Prostate gland (tissue), 2 donors: ENCODE measurements around the gene ZNF496. TPM values are rescaled to one million over a fixed set of nuclear protein-coding genes. Genes with fewer than 3 reads are reported as not detected.

Experiments
- DNase-seq: peaks from one replicate; pipeline ENCODE4 v3.0.0-alpha.2; 2019; ENCODE audit warnings: low spot score
- H3K27ac ChIP-seq, 2 donors: fragments of 200-600 bp; sonication (generic); 2 replicates each; pipeline ENCODE4 v1.5.1; 2017 to 2019
- H3K27me3 ChIP-seq: fragments of 200-600 bp; sonication (generic); replicated peaks from 2 replicates; pipeline ENCODE4 v1.5.1; 2019; ENCODE audit not compliant: insufficient read depth
- H3K36me3 ChIP-seq, 2 donors: fragments of 200-600 bp; sonication (generic); 1 replicate in 1 of 2; 2 replicates in 1 of 2; pipeline versions ENCODE4 v1.5.1 to v1.8.1; 2017 to 2019
- H3K4me1 ChIP-seq: fragments of 200-600 bp; sonication (generic); replicated peaks from 2 replicates; pipeline ENCODE4 v1.5.1; 2019
- H3K4me3 ChIP-seq, 2 donors: fragments of 200-600 bp; sonication (generic); 2 replicates each; pipeline ENCODE4 v1.5.1; 2017 to 2019
- H3K9me3 ChIP-seq: fragments of 200-600 bp; sonication (generic); 2 replicates; pipeline ENCODE4 v1.5.1; 2017
- CTCF ChIP-seq, 4 experiments: fragments of 200-600 bp in 2 of 4; fragments of 450-650 bp in 2 of 4; sonication (generic) in 2 of 4; IDR thresholded peaks; 1 replicate in 3 of 4; 2 replicates in 1 of 4; pipeline ENCODE4 v1.5.1; 2016 to 2019; ENCODE audit warnings: antibody characterized with exemption in 4 of 4, mild to moderate bottlenecking in 2 of 4, moderate library complexity in 2 of 4
- POLR2A ChIP-seq: fragments of 450-650 bp; IDR thresholded peaks from one replicate; pipeline ENCODE4 v1.6.1; 2016; ENCODE audit warnings: antibody characterized with exemption, mild to moderate bottlenecking
- POLR2AphosphoS5 ChIP-seq: sonication (generic); formaldehyde crosslinking; IDR thresholded peaks from one replicate; pipeline ENCODE4 v1.6.1; 2017; ENCODE audit warnings: antibody characterized with exemption
- WGBS: methylation state at CpG from one replicate; pipeline ENCODE4 v1.1.5; 2018; 5-methylcytosine and 5-hydroxymethylcytosine counted together
- intact Hi-C: fragments of 100-400 bp; cut with DNase I; formaldehyde crosslinking; loops from one replicate; pipeline ENCODE4 v1.14.2; 2022
- total RNA-seq, 2 donors: library from RNA; depleted of rRNA; stranded (reverse); fragments of >200 nt; gene quantifications; one replicate each; pipeline ENCODE4 v1.1.0, GENCODE V29; 2016

Gene ZNF496
- total RNA-seq, 2 donors from 2014 or later: 32.1 to 68.2 TPM

GRCh38 chr1:247295274-247295684 lies 36.4 kb downstream of the ZNF496 start:
- H3K27me3 ChIP-seq: no peaks in the 10 kb centered on the region
- intact Hi-C loops: no loop called here
- no peak overlapping the region for H3K4me3 ChIP-seq
- TF ChIP-seq CTCF (IDR thresholded peaks at IDR 0.05) (no peak), POLR2AphosphoS5 (no peak), POLR2A (no peak)
- H3K4me1 ChIP-seq: no peaks in the 10 kb centered on the region
- no peaks in the 10 kb centered on the region for H3K36me3 ChIP-seq
- H3K27ac ChIP-seq: no peak overlapping the region
- WGBS: 60% methylated on average over 6 of the region's 6 CpGs
- H3K9me3 ChIP-seq: no peaks in the 10 kb centered on the region
- DNase-seq: no peak

- Histone ChIP-seq H3K9me3 (no peaks in the 10 kb centered on the region), H3K4me1 (no peaks in the 10 kb centered on the region), H3K27me3 (no peaks in the 10 kb centered on the region), H3K4me3 (no peak overlapping the region), H3K36me3 (no peaks in the 10 kb centered on the region), H3K27ac (no peak overlapping the region)
- TF ChIP-seq POLR2AphosphoS5 (no peak), CTCF (IDR thresholded peaks at IDR 0.05) (no peak), POLR2A (no peak)
- intact Hi-C loops: no loop called here
- DNase-seq: no peak
- 80% methylated on average over 5 of the region's 5 CpGs for WGBS
Observed at GRCh38 chr1:247294282-247294681, 37.4 kb downstream of the ZNF496 start.

- Histone ChIP-seq H3K36me3 (no peaks in the 10 kb centered on the region), H3K27ac (no peak overlapping the region), H3K9me3 (no peaks in the 10 kb centered on the region), H3K27me3 (no peaks in the 10 kb centered on the region), H3K4me1 (no peaks in the 10 kb centered on the region), H3K4me3 (no peak overlapping the region)
- no peak for DNase-seq
- intact Hi-C loops: no loop called here
- TF ChIP-seq CTCF (IDR thresholded peaks at IDR 0.05) (no peak), POLR2AphosphoS5 (no peak), POLR2A (no peak)
- WGBS: 84% methylated on average over 7 of the region's 7 CpGs
Observed at GRCh38 chr1:247293047-247293446, 38.6 kb downstream of the ZNF496 start.

GRCh38 chr1:247291833-247292561 lies 39.7 kb downstream of the ZNF496 start:
- intact Hi-C loops: no loop called here
- Histone ChIP-seq H3K27ac (no peak overlapping the region), H3K36me3 (no peaks in the 10 kb centered on the region), H3K4me3 (no peak overlapping the region), H3K4me1 (no peaks in the 10 kb centered on the region), H3K27me3 (no peaks in the 10 kb centered on the region), H3K9me3 (no peaks in the 10 kb centered on the region)
- 68% methylated on average over 17 of the region's 17 CpGs for WGBS
- DNase-seq: no peak
- TF ChIP-seq CTCF (IDR thresholded peaks at IDR 0.05): no peak
- no peak for TF ChIP-seq POLR2AphosphoS5
- TF ChIP-seq POLR2A: no peak

- no peaks in the 10 kb centered on the region for H3K36me3 ChIP-seq
- WGBS: 94% methylated on average over 9 of the region's 9 CpGs
- intact Hi-C loops: no loop called here
- no peak overlapping the region for H3K4me3 ChIP-seq
- no peaks in the 10 kb centered on the region for H3K27me3 ChIP-seq
- DNase-seq: no peak
- no peak overlapping the region for H3K27ac ChIP-seq
- no peaks in the 10 kb centered on the region for H3K4me1 ChIP-seq
- no peak for TF ChIP-seq POLR2AphosphoS5
- no peak for TF ChIP-seq CTCF (IDR thresholded peaks at IDR 0.05)
- no peak for TF ChIP-seq POLR2A
- no peaks in the 10 kb centered on the region for H3K9me3 ChIP-seq
Observed at GRCh38 chr1:247291161-247291560, 40.5 kb downstream of the ZNF496 start.
